ENCODE data around the gene MICALL1. TPM values are rescaled to one million over a fixed set of nuclear protein-coding genes. Genes with fewer than 3 reads are reported as not detected.

MICALL1 gene
- polyA plus RNA-seq, 4 donors = 28.3 to 32.4 (median 30.1) TPM

GRCh38 chr22:37904572-37905533 is 1.2 kb upstream of the MICALL1 start:
- no peak for DNase-seq (ENCODE audit: low read depth in 4 of 4, low spot score in 2 of 4)

GRCh38 chr22:37906364-37907008 is 389 bp downstream of the MICALL1 start:
- no peak for DNase-seq (ENCODE audit: low read depth in 4 of 4, low spot score in 2 of 4)

DNA sequence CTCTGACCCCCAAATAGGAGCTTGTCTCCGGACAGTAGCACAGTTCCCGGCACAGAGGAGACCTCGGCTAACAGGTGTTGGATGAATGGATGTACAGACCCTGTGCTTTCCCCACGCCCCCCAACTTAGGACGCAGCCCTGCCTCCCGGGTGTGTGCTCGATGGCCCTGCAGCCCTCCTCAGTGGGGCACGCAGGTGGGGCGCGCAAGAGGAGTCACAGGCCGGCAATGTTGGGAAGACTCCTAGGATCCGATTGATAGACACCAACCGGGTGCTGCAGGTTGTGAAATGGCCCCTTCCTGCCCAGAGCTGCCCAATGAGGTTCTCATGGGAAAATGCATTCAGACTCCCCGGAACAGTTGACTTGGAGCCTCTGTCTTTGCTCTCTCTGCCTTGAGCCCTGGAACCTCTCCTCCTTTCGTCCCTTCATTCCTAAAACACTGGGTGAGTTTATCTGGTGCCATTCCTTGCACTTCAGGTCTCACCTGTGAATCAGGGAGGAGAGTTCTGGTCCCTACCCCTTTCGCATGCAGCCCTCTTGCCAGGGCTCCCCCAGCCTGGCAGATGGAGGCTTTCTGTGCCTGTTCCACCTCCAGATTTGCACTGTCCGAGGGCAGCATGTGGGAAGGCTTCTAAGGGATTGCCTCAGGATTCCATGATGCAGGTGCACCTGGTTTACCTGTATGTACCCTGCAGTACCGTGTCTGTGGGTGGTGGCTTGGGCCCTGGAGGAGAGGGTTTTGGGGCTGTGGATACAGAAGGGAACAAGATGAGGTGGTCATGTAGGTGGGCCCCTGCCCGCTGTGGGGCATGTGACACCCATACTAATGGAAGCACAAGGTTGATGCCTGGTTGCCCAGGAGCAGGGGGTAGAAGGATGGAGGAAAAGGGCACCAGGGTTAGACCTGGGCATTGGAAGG is 1.2 kb downstream of the MICALL1 start:
- no peak for DNase-seq (ENCODE audit: low read depth in 4 of 4, low spot score in 2 of 4)

- DNase-seq (ENCODE audit: low read depth in 4 of 4, low spot score in 2 of 4) = no peak
Measured at GRCh38 chr22:37909766-37910165, 3.7 kb downstream of the MICALL1 start.

DNA sequence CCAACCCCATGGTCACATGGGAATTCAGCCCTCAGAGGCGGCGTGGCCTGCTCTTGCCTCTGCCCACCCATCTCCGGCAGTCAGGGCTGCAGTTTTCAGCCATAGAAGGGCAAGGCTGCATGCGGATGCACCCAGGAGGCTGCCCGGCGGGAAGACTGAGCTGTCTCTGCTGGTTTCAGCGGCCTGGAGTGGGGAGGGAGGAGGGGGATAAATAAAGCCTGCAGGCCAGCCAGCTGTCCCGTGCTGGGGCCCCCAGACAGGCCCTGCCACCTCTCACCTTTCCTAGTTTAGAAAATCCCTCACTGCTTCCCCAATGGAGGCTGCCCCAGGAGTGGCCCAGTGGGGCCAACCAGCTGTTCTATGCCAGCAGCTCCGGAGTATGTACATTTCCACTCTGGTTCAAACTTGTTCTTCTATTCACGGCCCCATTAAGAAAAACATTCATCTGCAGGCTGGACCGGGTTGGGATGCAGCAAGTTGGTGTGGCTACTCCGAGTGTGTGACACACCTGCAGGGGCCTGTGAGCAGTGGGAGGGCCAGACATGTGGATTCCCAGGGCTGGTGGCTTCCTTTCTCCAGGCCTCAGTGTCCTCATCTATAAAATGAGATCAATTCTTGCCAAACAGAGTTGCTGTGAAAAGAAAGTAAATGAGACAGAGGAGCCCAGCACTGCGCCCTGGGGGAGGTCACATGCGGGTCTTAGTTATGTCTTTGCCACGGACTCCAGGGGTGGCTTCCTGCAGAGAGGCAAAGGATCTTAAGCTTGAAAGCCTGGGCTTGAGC is 5.0 kb downstream of the MICALL1 start:
- no peak for DNase-seq (ENCODE audit: low read depth in 4 of 4, low spot score in 2 of 4)

GRCh38 chr22:37911697-37912096 is 5.6 kb downstream of the MICALL1 start:
- DNase-seq (ENCODE audit: low read depth in 4 of 4, low spot score in 2 of 4) = no peak

- DNase-seq (ENCODE audit: low read depth in 4 of 4, low spot score in 2 of 4) = no peak
Measured at GRCh38 chr22:37912171-37912570, 6.1 kb downstream of the MICALL1 start.

DNA sequence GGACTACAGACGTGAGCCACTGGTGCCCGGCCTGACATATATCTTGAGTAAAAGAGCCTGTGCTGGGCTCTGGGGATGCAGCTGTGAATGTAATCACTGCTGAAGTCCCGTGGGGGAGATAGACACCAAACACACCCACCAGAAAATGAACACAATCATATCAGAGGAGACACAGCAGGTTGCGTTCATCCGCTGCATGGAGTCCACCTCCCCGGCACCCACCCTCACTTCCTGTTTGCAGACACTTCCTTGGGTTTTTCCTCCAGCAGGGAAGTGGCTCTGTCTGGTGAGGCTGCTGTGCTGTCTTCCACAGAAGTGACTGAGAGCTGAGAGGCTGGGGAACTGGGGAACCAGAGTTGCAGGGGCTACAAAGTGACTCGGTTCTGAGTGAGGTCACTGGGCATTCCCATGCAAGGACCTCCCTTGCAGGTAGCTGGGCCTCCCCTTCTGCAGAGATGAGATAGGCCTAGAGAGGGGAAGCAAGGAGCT is 7.2 kb downstream of the MICALL1 start:
- no peak for DNase-seq (ENCODE audit: low read depth in 4 of 4, low spot score in 2 of 4)

DNA sequence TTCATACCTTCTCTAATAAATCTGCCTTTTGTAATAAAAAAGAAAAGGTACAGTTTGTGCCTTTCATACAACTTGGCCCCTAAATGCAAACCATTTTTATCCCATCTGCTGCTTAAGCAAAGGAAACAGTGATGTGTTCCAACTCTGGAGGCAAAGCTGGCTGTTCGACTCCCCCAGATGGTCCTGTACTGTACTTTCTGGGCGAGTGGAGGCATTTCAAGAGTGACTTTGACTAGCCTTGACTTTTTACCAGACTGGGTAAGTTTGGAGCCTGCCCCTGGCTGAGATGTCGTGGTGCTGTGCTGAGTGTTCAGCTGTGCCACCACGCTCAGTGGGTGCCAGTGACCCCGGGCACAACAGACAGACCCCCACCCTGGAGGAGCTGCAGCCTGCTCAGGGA is 10.2 kb downstream of the MICALL1 start:
- no peak for DNase-seq (ENCODE audit: low read depth in 4 of 4, low spot score in 2 of 4)

GRCh38 chr22:37917874-37918548 is 11.9 kb downstream of the MICALL1 start:
- DNase-seq (ENCODE audit: low read depth in 4 of 4, low spot score in 2 of 4) = no peak

GRCh38 chr22:37918580-37919270 is 12.6 kb downstream of the MICALL1 start:
- no peak for DNase-seq (ENCODE audit: low read depth in 4 of 4, low spot score in 2 of 4)

GRCh38 chr22:37920126-37920525 is 14.0 kb downstream of the MICALL1 start:
- no peak for DNase-seq (ENCODE audit: low read depth in 4 of 4, low spot score in 2 of 4)

- no peak for DNase-seq (ENCODE audit: low read depth in 4 of 4, low spot score in 2 of 4)
Measured at GRCh38 chr22:37922191-37922590, 16.1 kb downstream of the MICALL1 start.

GRCh38 chr22:37923927-37924326 is 17.8 kb downstream of the MICALL1 start:
- DNase-seq (ENCODE audit: low read depth in 4 of 4, low spot score in 2 of 4) = no peak

- no peak for DNase-seq (ENCODE audit: low read depth in 4 of 4, low spot score in 2 of 4)
Measured at GRCh38 chr22:37924386-37925065, 18.4 kb downstream of the MICALL1 start.

- DNase-seq (ENCODE audit: low read depth in 4 of 4, low spot score in 2 of 4) = no peak
Measured at GRCh38 chr22:37925330-37925729, 19.2 kb downstream of the MICALL1 start.

DNA sequence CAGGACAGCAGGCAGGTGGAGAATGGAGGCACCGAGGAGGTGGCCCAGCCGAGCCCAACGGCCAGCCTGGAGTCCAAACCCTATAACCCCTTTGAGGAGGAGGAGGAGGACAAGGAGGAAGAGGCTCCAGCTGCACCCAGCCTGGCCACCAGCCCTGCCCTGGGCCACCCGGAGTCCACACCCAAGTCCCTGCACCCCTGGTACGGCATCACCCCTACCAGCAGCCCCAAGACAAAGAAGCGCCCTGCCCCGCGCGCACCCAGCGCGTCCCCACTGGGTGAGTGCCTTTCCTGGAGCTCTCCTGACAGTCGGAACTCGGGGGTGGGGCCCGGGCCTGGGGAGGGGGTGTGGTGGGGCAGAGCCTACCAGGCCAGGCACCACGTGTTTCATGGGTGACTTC is 19.7 kb downstream of the MICALL1 start:
- no peak for DNase-seq (ENCODE audit: low read depth in 4 of 4, low spot score in 2 of 4)

DNA sequence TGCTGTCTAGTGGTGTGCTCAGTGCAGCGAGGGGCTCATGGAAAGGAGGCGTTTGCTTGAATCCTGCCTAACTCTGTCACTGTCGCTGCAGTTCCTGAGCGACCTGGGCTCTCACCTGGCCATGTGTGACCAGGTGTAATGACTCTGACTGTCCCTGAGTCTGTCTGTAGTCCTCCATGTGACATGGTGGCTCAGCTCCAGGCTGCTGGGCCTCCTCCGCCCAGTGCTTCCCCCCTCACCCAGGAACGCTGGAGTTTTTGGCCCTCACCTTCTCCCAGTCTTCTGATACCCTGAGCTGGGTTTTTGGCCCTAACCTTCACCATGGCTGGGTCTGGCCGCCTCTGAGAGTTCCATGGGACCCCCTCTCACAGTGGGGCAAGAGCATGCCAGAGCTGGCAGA is 20.3 kb downstream of the MICALL1 start:
- DNase-seq (ENCODE audit: low read depth in 4 of 4, low spot score in 2 of 4) = no peak

Measured in left renal cortex interstitium (tissue), 4 donors.